HepG2 (cell line): ENCODE measurements around the gene WDR13. TPM values are rescaled to one million over a fixed set of nuclear protein-coding genes. Genes with fewer than 3 reads are reported as not detected.

Experiments
- ATAC-seq: fragments of 200-7000 bp; cut with Tn5 transposase; 3 replicates; pipeline ENCODE4 v1.9.1; 2020; ENCODE audit warnings: mild to moderate bottlenecking, moderate library complexity
- BruUV-seq: library from RNA; stranded (reverse); fragments of 400-500 nt; replicated peaks from 2 replicates; lab custom pipeline; 2021; lab: Mats Ljungman, UMichigan
- CTCF ChIA-PET: fragments of 300-600 bp; formaldehyde crosslinking; extraction: SDS; loops from one replicate; lab custom pipeline; 2021; ENCODE audit warnings: low total read pairs, inconsistent platforms, low intra/inter-chr PET ratio; lab: Yijun Ruan, JAX
- POLR2A ChIA-PET: fragments of 350-600 bp; sonication (Branson Sonifier 250); formaldehyde crosslinking; loops from one replicate; lab custom pipeline; 2020; ENCODE audit warnings: antibody characterized with exemption, inconsistent platforms; lab: Yijun Ruan, JAX
- DNase-seq: peaks from one replicate; pipeline ENCODE4 v3.0.0-alpha.2; 2015; ENCODE audit warnings: low spot score
- FAIRE-seq: peaks from 3 replicates; lab custom pipeline; 2011; peaks lifted over from hg19 to GRCh38; lab: Jason Lieb, UNC
- H2AFZ ChIP-seq: one replicate; pipeline ENCODE4 v1.6.1; 2011; ENCODE audit warnings: low read length, inconsistent platforms
- H3K27ac ChIP-seq: fragments of 300-600 bp; 3 replicates; pipeline ENCODE4 v1.8.0; 2011; ENCODE audit warnings: mixed run types, mild to moderate bottlenecking, mixed read lengths, low read length, inconsistent platforms; ENCODE audit not compliant: insufficient read depth; ENCODE audit errors: extremely low read length
- H3K27me3 ChIP-seq, 2 experiments: fragments of 200-600 bp in 1 of 2; 2 replicates in 1 of 2; 3 replicates in 1 of 2; pipeline versions ENCODE4 v1.6.0 to v1.8.0; 2011; ENCODE audit warnings: low read length in 2 of 2, mild to moderate bottlenecking in 2 of 2, moderate library complexity in 2 of 2, inconsistent platforms in 1 of 2; ENCODE audit not compliant: insufficient read depth in 2 of 2, control insufficient read depth in 1 of 2
- H3K36me3 ChIP-seq, 2 experiments: fragments of 200-600 bp in 1 of 2; replicated peaks in 1 of 2; 2 replicates in 1 of 2; 3 replicates in 1 of 2; pipeline versions ENCODE4 v1.5.1 to v1.8.0; 2011; ENCODE audit warnings: low read length in 2 of 2, inconsistent platforms in 1 of 2; ENCODE audit not compliant: insufficient read depth in 2 of 2, control insufficient read depth in 1 of 2
- H3K4me1 ChIP-seq: 2 replicates; pipeline ENCODE4 v1.5.1; 2012; ENCODE audit warnings: low read length, inconsistent platforms; ENCODE audit not compliant: insufficient read depth
- H3K4me2 ChIP-seq: 2 replicates; pipeline ENCODE4 v1.6.0; 2011; ENCODE audit warnings: low read depth, low read length, inconsistent platforms
- H3K4me3 ChIP-seq, 3 experiments: fragments of 200-600 bp in 1 of 3; sonication (generic), shearing (Covaris generic) in 1 of 3; replicated peaks in 1 of 3; 2 replicates each; pipeline ENCODE4 v1.5.1; 2011 to 2016; ENCODE audit warnings: low read length in 3 of 3, inconsistent platforms in 2 of 3, low read depth in 2 of 3, mild to moderate bottlenecking in 2 of 3, control low read depth in 1 of 3, mixed read lengths in 1 of 3; ENCODE audit not compliant: insufficient read depth in 1 of 3
- H3K79me2 ChIP-seq: one replicate; pipeline ENCODE4 v1.6.1; 2011; ENCODE audit warnings: low read length, inconsistent platforms; ENCODE audit not compliant: insufficient read depth
- H3K9ac ChIP-seq: 2 replicates; pipeline ENCODE4 v1.6.0; 2011; ENCODE audit warnings: mild to moderate bottlenecking, low read depth, low read length, inconsistent platforms; ENCODE audit not compliant: insufficient read depth
- H3K9me3 ChIP-seq: 2 replicates; pipeline ENCODE4 v1.5.1; 2012; ENCODE audit warnings: mild to moderate bottlenecking, low read length
- H4K20me1 ChIP-seq: 2 replicates; pipeline ENCODE4 v1.6.0; 2011; ENCODE audit warnings: inconsistent platforms, mild to moderate bottlenecking, low read length, moderate library complexity; ENCODE audit not compliant: insufficient read depth
- ATF6 ChIP-seq: sonication (generic); formaldehyde crosslinking; conservative IDR thresholded peaks from 2 replicates; pipeline ENCODE4 v1.4.0; 2020; ENCODE audit warnings: missing genetic modification reagents
- NFYC ChIP-seq: IDR thresholded peaks from 2 replicates; pipeline ENCODE4 v1.6.1; 2016; ENCODE audit warnings: missing genetic modification reagents, missing compliant biosample characterization
- POLR2A ChIP-seq, 2 experiments: IDR thresholded peaks; 2 replicates each; pipeline ENCODE4 v1.6.1; 2011; ENCODE audit warnings: low read depth in 2 of 2, low read length in 2 of 2, mild to moderate bottlenecking in 1 of 2, moderate library complexity in 1 of 2; ENCODE audit not compliant: insufficient read depth in 1 of 2
- POLR2G ChIP-seq: fragments of 200-400 bp; formaldehyde crosslinking; IDR thresholded peaks from 2 replicates; pipeline ENCODE4 v1.6.1; 2018; ENCODE audit warnings: mild to moderate bottlenecking, low read depth, low read length, moderate library complexity
- ZNF597 ChIP-seq: sonication (generic); formaldehyde crosslinking; IDR thresholded peaks from 2 replicates; pipeline ENCODE4 v1.5.0; 2020; ENCODE audit warnings: missing genetic modification reagents
- WGBS: methylation state at CpG from one replicate; pipeline ENCODE4 v1.1.6; 2017; ENCODE audit warnings: low lambda C conversion rate; 5-methylcytosine and 5-hydroxymethylcytosine counted together
- in situ Hi-C: cut with HindIII; loops from 2 replicates; pipeline ENCODE4 v1.10.0; 2017; ENCODE audit warnings: low pct_unique_long_range_greater_than_20kb; ENCODE audit not compliant: extremely low pct_ligation_motif_present
- intact Hi-C: fragments of 100-400 bp; cut with micrococcal nuclease; formaldehyde crosslinking; loops from one replicate; pipeline ENCODE4 v1.10.0; 2022; ENCODE audit not compliant: unreplicated experiment
- polyA plus RNA-seq, 8 experiments: library from polyadenylated mRNA; depleted of rRNA in 3 of 8; stranded (reverse) in 7 of 8; unstranded in 1 of 8; fragments of >200 nt; fragmentation: Illumina TruSeq in 4 of 8; extraction: Trizol in 4 of 8; gene quantifications; 2 replicates each; pipeline versions ENCODE4 v1.2.1 to v1.2.3, GENCODE V29; 2011 to 2016; ENCODE audit warnings: low read depth in 4 of 8, missing spikeins in 1 of 8, mixed read lengths in 1 of 8; ENCODE audit not compliant: insufficient read depth in 1 of 8
- total RNA-seq, 5 experiments: library from RNA; depleted of rRNA; stranded (reverse); fragments of >200 nt; fragmentation: Illumina TruSeq; extraction: Trizol; gene quantifications; 2 replicates each; pipeline ENCODE4 v1.2.3, GENCODE V29; 2016; ENCODE audit warnings: low read depth in 1 of 5

The WDR13 gene
- total and polyA plus RNA-seq, 2 of the 13 experiments (the other 11 are each of a cell fraction or from before 2014, with no cell fraction given) = 28.7 to 37.1 TPM

- no peak for TF ChIP-seq NFYC
Measured at GRCh38 chrX:48578661-48579128, 18.6 kb upstream of the WDR13 start (continued).

GRCh38 chrX:48579259-48579658 lies 18.0 kb upstream of the WDR13 start:
- ATAC-seq (peak; percentile 4; the same call in 2 of the 3 replicates), FAIRE-seq (no peak)
- Histone ChIP-seq H3K27ac (no peak overlapping the region), H3K9ac (no peak overlapping the region), H3K9me3 (no peaks in the 10 kb centered on the region), H4K20me1 (peaks cover 6% of the 10 kb centered on the region), H3K27me3 (no peaks in the 10 kb centered on the region; a peak in 1 of 5 replicates)
- POLR2A ChIA-PET = interaction anchor here (1.4 to 2.1 kb wide), 4 partner anchors 9 to 97 kb away, joined by 3 to 8 read pairs (median 5); partner anchors contain the start of gene TBC1D25
- intact Hi-C loops = no loop called here
- WGBS = 100% methylated on average over 2 of the region's 3 CpGs
- TF ChIP-seq POLR2G (peak; percentile 4; the same call in 1 of the 2 replicates), POLR2A (IDR thresholded peaks at IDR 0.05; ENCODE audit: insufficient read depth in 1 of 2, low read depth in 2 of 2, low read length in 2 of 2) (peak in 1 of 2 experiments; percentile 56; a peak in 2 of 4 replicates), ZNF597 (CRISPR knock-in tag) (no peak), ATF6 (CRISPR knock-in tag) (no peak)
- TF ChIP-seq, all 625 proteins: peak for 2
- Histone ChIP-seq H2AFZ (no peak overlapping the region), H3K4me2 (no peak overlapping the region), H3K79me2 (peaks cover 16% of the 10 kb centered on the region), H3K36me3 (peaks cover 4 to 32% of the 10 kb centered on the region in 2 experiments; a peak in 4 of 5 replicates), H3K4me1 (peaks cover 34% of the 10 kb centered on the region), H3K4me3 (no peak overlapping the region)
- CTCF ChIA-PET = no interaction called here
- in situ Hi-C loops = no loop called here
- DNase-seq = no peak
- BruUV-seq = no TSS peak
